HG03175 (cell line): ENCODE measurements around the gene SNTG2.
"Not testable (repeated sequence)": the region's sequence is repeated elsewhere in the genome, so short reads cannot be mapped to it uniquely, and the experiment has no call there.

ENCODE experiments used
- ATAC-seq: cut with Tn5 transposase; IDR thresholded peaks from one replicate; pipeline ENCODE4 v1.9.1; 2021; ENCODE audit warnings: mild to moderate bottlenecking, moderate library complexity; ENCODE audit not compliant: unreplicated experiment

SNTG2 gene

DNA sequence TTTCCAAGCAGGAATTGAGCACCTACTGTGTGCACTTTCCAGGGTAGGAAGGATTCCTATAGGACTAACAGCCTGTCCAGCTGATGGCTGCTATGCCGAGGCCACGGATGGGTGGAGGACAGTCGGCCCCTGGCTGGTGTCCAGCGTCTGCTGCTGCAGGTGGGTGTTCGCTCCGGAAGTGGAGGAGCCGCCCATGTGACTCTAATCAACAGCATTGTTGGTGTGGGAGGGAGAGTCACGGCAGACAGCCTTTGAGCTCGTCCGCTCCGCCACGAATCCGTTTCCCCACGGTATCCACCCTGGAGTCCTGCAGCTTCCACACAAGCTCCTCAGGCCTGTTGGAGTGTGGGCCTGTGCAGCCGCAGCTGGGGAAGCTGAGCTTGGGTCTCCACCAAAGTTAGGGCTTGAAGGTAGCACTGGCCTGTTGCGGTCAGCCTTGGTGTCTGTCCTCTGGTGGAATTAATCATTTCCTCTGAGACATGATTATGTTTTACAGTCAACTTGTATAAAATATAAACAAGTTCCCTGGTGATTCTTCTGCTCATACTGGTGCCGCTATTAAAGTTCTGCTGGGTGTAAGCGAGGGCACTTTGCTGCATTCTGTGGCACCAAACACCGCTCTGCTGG lies 276.7 kb downstream of the SNTG2 start:
- no peak for ATAC-seq

DNA sequence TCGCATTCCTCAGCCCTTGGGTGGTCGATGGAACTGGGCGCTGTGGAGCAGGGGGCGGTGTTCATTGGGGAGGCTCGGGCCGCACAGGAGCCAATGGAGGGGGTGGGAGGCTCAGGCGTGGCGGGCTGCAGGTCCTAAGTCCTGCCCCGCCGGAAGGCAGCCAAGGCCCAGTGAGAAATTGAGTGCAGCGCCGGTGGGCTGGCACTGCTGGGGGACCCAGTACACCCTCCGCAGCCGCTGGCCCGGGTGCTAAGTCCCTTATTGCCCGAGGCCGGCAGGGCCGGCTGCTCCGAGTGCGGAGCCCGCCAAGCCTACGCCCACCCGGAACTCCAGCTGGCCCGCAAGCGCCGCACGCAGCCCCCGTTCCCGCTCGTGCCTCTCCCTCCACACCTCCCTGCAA lies 278.9 kb downstream of the SNTG2 start:
- not testable (repeated sequence) for ATAC-seq

DNA sequence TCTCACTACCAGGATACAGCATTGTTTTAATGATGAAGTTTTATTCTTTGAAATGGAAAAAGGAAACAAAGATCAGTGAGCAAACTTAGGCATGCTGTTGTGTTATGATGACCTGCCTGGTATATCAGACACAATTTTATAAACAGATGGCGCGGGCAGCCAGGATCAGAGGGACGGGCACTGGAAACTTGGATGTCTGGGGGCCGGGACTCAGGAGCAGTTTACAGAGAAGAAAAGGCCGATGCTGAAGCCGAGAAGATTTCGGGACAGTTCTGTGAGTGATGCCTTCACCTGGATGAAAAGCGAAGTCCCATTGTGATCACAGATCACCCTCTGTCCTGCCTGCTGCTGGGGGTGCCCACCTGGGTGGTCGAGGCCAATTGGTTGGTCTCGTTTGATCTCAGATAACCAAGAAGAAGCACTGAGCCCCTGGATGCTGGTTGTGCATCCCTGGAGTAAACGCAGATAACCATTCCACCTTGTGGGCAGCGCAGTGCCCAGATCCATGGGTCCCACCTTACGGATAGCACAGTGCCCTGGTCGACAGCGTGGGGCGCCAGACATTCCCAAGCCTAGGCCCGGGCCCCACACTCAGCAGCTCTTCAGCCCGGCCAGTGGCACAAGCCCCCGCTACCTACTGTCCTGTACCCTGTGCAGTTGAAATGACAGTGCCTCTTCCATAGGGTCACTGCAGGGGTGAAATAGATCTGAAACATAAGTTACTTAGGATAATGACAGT lies 279.7 kb downstream of the SNTG2 start:
- ATAC-seq, result no peak

DNA sequence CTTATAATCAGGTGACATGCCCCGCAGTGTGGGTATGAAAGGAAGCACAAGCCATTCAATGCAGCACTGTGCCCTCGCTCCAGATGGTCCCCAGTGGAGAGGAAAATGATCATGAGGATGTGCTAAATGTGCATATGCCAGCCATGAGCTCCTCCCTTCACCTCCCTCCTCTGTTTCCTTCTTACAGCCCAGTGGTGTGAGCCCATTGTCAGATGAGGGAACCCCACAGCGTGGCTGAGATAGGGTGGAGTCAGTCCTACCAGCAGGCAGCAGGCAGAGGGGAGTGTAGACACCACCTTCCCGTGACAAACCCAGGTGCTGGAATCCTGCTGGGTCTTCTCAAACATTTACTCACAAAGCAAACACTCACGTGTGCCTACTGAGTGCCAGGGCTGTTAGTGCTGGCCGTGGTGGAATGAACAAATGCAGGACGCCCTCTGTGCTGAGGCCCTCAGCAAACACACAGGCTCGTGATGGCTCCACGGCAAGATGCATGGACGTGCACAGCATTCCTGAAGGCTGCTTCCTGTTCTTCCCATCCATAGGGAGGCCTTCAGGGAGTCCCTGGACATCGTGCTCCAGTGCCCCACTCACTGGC lies 280.9 kb downstream of the SNTG2 start:
- no peak for ATAC-seq

DNA sequence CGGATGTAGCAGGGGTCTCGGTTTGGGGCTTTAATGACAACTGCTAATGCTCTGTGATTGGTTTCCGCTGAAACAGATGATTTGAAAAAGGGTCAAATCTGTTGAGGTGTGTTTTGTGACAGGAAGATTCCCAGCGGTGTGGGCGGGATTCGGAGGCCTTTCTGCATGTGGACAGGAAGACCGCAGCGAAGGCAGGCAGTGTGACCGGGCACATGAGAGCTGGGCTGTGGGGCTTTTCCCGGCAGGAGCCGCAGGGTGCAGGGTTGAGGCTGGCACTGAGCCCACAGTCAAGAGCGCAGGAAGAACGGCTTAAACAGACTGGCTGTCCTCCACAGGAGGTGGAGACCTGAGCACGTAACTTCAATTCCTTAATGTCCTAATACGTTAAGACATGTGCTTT lies 282.6 kb downstream of the SNTG2 start:
- no peak for ATAC-seq

DNA sequence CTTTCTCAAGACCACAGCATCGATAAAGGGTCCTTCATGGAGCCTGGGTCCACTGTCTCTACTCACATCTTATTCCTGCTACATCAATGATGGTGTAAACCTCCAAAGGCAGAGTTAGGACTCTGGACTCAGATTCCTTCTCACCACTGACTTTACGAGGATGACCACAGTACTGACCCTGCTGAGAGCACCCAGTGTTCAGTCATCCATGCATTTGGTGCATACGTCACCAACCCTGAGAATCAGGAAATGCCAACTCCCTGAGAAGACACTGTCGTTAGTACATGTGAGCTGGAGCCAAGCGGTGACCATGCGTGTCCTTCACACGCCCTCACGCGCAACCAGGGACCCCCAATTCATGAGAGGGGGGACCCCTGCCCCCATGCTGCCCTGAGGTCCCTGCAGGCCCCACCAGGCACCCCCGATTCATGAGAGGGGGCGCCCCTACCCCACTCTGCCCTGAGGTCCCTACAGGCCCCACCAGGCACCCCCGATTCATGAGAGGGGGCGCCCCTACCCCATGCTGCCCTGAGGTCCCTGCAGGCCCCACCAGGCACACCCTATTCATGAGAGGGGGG lies 284.2 kb downstream of the SNTG2 start:
- no peak for ATAC-seq

DNA sequence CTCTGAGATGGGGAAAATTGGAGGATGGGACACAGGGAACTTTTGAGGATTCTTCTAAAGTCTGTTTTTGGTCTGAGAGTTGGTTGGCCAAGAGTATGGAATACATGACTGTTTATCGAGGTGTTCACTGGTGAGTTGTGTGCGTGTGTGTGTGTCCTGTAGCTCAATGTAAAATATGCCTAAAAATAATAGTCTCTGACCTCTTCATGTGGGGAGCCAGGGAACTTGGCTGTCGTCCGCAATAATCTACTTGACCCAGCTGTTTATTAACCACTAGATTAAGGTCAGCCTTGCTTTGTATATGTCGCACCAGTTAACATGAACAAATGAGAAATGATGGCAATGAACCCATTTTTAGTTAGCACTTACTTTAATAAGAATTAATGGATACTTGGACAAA lies 285.2 kb downstream of the SNTG2 start:
- no peak for ATAC-seq

DNA sequence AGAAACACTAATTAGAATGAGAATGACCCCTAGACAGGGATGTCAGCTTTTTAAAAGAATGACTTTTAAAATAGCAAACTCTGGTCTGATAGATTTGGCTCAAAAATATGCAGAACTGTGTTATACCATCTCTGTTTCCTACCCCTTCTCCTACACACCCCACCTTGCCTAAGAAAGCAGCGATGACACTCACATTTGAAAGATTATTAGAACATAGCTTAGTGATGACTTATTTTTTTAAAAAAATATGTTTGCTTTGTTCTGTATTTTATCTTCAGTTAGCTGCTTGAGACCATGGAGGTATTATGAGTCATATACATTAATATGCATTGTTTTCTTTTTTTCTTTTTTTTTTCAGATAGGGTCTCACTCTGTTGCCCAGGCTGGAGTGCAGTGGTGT lies 286.0 kb downstream of the SNTG2 start:
- ATAC-seq, result no peak

DNA sequence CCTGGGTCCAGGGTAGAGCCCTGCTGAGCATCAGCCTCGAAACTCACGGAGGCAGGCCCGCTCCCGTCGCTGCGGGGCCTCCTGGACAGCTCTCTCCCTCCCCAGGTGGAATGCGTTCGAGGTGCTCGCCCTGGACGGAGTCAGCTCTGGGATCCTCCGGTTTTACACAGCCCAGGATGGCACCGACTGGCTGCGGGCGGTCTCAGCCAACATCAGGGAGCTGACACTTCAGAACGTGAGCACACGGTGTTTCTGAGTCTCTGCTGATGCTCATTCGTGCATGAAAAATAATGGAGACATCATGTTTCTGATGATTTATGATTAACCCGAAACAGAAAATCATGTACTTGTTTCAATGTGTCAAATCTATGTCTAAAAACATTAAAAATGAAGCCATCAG lies 287.1 kb downstream of the SNTG2 start:
- ATAC-seq, result no peak

DNA sequence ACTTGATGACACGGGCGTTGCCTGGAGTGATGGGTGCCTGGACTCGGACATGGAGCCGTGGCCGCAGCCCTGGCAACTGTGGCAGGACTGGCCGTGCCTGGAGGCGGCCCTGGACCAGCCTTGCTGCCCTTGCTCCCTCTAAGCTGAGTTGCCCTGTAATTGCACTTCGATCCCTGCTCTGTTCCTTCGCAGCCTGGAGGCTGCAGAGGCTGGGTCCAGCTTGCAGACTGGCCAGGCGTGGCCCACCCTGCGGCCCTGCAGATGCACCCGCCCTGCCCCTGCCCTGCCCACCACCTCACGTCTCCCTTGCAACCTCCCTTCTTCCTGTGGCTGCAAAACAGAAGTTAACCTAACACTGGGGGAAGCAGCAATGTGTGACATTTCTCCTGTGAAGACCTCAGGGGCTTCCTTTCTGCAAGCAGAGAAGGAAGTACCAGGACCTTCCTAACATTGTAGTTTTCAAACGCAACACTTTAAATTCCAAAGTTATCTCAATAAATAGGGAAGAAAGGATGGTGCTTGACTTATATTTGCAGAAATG lies 288.0 kb downstream of the SNTG2 start:
- ATAC-seq, result no peak

DNA sequence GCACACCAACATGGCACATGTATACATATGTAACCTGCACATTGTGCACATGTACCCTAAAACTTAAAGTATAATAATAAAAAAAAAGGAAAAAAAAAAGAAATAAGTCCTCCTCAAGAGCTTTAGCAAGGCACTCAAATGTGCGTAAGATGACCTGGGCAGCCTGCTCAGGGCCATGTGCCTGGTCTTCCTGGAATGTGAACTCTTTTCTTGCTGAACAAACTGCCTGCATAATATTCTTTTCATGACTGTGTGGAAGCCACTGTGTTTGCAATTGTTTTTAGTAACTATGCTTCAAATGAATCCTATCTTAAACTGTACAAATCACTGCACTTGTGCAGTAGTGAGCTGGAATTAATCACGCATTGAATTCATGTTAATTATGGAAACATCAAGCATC lies 294.5 kb downstream of the SNTG2 start:
- ATAC-seq, result no peak

DNA sequence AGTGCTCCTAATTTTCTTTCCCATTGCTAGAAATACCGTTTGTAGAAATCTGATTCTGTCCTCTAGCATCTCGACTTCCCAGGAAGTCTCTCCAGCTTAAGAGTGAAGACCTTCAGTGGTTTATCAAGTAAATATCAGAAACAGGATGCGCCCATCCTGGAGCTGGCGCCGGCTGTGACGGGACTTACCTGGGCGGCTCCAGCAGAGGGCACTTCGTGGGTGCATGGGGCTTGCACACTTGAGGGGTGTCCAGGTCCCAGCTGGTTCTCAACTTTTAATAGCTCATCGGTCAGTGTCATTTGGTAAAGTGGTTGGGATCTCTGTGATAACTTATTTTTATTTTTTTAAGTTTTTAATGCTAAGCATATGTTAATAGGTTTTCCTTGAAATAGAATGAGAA lies 295.6 kb downstream of the SNTG2 start:
- ATAC-seq, result no peak

DNA sequence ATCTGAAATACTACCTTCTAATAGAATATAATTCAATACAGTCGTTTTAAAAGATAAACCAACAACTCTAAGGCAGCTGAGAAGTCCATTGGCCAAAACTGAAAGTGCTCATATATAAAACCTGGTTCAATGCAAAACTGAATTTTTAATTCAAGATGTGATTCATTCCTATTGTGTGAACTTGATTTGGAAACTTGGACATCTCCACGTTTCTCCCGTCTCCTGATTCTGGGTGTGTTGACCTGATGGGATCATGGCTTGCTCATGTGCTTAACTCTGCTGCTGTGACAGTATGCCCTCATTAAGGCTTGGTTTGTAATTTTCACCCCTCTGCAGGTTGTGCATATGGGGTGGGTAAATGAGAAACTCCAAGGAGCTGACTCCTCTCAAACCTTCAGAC lies 296.3 kb downstream of the SNTG2 start:
- ATAC-seq, result no peak

DNA sequence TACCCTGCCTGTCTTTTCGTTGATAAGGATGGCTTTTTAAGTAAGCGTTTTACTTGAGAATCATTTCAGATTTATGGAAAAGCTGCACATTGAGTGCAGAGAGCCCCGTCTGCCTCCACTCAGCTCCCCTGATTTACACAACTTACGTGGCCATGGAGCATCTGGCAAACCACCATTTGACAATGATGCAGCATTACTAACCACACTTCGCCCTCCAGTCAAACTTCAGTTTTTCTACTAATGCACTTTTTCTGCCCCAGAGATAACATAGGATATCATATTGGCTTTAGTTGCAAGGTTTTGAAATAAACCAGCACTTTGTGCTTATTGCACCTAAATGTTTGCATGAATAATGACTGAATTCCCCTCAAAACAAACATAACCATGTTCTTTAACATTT lies 297.5 kb downstream of the SNTG2 start:
- ATAC-seq, result no peak

DNA sequence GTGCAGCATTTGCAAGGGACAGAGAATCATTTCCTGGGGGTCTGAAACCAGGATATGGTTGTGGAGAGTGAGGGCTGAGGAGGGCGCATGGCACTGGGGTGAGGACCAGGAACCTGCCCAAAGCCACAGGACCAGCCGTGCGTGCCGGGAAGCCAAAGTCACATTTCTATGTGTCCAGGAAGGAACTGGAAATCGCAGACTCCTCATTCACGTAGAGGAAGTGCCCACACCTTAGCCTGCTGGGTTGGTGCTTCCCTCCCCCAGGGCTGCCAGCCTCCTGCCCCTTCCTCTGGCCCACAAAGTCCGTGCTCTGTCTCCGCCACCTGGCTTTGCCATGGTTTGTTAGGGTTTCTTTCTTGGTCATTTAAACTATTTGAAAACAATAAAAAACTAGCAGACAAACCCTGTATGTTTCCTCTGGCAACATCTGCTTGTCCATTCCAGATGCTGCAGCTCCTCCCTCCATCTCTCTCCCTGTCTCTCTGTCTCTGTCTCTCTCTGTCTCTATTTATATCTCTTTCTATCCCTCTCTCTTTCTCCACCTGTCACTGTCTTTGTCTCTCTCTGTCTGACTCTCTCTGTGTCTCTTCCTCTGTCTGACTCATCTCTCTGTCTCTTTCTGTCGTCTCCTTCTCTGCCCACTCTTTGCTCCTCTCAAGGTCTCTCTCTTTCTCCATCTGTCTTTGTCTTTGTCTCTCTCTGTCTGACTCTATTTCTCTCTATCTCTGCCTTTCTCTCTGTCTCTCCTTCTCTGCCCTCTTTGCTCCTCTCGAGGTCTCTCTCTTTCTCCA lies 299.4 kb downstream of the SNTG2 start:
- ATAC-seq, result no peak

DNA sequence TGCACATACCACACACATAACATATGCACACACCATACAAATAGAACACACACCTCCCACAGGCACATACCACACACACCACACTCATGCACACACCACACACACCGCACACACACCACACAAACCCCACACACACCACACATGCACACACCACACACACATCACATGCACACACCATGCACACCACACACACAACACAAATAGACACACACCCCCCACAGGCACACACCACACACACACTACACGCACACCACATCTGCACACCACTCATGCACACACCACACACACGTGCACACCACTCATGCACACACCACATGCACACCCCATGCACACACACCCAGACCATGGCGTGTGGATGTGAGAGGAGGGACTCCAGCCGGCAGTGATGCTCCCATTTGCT lies 300.9 kb downstream of the SNTG2 start:
- ATAC-seq, result no peak

DNA sequence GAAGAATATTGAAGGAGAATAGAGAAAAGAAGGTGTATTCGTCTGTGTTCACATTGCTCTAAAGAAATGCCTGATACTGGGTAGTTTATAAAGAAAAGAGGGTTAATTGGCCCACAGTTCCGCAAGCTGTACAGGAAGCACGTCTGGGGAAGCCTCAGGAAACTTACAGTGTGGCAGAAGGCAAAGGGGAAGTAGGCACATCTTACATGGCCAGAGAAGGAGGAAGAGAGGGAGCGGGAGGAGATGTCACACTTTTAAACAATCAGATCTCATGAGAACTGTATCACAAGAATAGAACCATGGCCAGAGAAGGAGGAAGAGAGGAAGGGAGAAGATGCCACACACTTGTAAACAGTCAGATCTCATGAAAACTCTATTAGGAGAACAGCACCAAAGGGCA lies 303.0 kb downstream of the SNTG2 start:
- no peak for ATAC-seq

DNA sequence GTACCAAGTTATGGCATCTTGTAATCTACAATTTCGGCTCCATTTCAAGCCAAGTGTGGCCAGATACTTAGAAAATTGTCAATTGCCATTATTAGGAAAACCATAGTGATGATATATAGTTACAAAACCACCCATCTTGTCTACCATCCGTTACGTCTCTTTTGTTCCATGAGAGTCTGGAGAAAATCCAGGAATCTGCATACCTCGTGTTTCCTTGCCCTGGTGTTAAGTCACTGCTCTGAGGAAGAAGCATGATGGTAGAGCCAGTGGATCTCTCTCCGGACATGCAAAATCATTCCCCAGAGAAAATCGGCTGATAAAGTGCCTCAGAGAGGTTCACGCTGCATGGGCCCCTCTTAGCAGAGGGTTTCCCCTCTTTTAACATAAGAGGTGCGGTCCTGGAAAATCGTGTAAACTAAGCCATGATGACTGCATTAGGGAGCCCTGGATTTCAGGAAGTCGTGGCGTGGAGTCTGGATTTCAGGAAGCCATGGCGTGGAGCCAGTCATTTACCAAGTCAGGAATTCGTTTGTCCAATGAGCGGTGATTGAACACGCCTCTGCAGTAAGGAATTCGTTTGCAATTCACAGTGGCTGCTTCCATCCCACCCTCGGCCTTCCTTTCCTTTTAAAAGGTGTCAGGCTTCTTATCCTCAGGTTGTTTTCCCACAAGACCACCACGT lies 304.2 kb downstream of the SNTG2 start:
- no peak for ATAC-seq

DNA sequence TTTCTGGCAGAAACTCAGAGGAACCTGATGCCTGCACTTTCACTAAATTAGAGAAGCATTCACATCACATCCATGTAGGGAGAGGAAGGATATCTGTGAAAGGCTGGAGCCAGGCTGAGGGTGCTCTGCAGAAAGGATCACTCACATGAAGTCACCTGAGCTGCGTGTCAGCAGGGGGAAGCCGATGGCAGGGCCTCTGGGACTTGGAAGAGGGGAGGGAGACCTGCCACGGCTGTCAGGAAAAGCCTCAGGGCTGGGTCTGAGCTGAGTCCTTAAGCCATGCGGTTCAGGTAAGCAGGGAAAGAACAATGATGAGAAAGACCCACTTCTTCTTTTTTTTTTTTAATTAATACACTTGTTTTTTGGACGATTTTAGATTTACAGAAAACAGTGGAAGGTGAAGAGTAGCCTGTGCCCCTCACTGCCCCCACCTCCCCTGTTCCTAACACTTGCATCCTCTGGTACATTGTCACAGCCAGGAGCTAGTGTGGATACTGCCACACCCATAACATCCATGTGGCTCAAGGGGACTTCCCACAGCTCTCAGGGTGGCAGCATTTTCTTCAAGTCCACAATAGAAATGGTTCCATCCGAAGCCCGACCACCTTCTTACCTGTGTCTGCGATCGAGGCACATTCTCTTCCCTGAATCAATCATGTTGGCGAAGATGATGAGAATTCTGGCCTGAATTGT lies 306.1 kb downstream of the SNTG2 start:
- no peak for ATAC-seq

DNA sequence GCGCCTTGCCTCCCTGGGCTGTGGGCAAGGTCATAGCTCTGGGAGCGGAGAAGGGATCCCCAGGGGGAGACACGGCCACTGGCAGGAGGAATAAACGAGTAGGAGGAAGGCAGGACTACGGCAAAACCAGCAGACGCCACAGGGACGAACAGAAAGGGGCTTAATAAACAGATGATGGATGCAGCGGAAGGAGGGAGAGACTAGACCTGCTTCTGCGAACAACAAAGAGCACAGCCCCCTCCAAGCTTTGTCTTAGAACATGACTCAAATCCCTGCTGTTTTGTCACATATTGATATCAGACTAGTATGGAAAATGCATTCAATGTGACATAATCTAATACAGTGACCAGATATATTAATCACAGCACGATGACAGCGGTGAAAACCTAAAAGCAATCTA lies 306.7 kb downstream of the SNTG2 start:
- no peak for ATAC-seq
